Left renal pelvis (tissue), 4 donors: ENCODE data around the gene PQBP1. TPM values are rescaled to one million over a fixed set of nuclear protein-coding genes. Genes with fewer than 3 reads are reported as not detected.

Source experiments
- polyA plus RNA-seq, 4 donors: library from polyadenylated mRNA; unstranded; fragments of 120-200 nt; gene quantifications; one replicate each; pipeline ENCODE4 v1.2.1, GENCODE V29; 2013; ENCODE audit not compliant: insufficient read length in 4 of 4

Gene PQBP1
- polyA plus RNA-seq, 4 donors, result 60.6 to 86.0 (median 71.9) TPM

Other genes starting within 250 kb of the PQBP1 start
- gene WAS, start 214.1 kb upstream of the PQBP1 start, polyA plus RNA-seq, result 1 to 10 TPM; 2.8 to 4.0 (median 3.4) TPM
- gene SUV39H1, start 201.2 kb upstream of the PQBP1 start, polyA plus RNA-seq, result 1 to 10 TPM; 4.7 to 7.8 (median 5.9) TPM
- gene GLOD5, start 136.2 kb upstream of the PQBP1 start, polyA plus RNA-seq, result 1 to 10 TPM in 3 of 4 donors, not detected in 1; 1.6 to 1.7 (median 1.6) TPM
- gene GATA1, start 111.3 kb upstream of the PQBP1 start, polyA plus RNA-seq, result 1 to 10 TPM in 1 of 4 donors, under 1 TPM in 3; 0.26 to 2.4 (median 0.55) TPM
- gene HDAC6, start 95.9 kb upstream of the PQBP1 start, polyA plus RNA-seq, result 100 to 1,000 TPM; 123 to 209 (median 159) TPM
- under 1 TPM in 2 of 4 donors, not detected in 2; 0.18 to 0.43 TPM for gene ERAS, start 71.4 kb upstream of the PQBP1 start, polyA plus RNA-seq
- gene PCSK1N, start 62.3 kb upstream of the PQBP1 start, polyA plus RNA-seq, result 10 to 100 TPM in 1 of 4 donors, 1 to 10 TPM in 3; 4.4 to 16.8 (median 5.4) TPM
- gene TIMM17B, start 162 bp upstream of the PQBP1 start, polyA plus RNA-seq, result 10 to 100 TPM; 24.8 to 57.6 (median 34.0) TPM
- 10 to 100 TPM; 22.3 to 33.7 (median 30.2) TPM for gene SLC35A2, start 13.7 kb downstream of the PQBP1 start, polyA plus RNA-seq
- gene PIM2, start 21.1 kb downstream of the PQBP1 start, polyA plus RNA-seq, result 1 to 10 TPM; 5.8 to 9.2 (median 6.7) TPM
- gene OTUD5, start 59.7 kb downstream of the PQBP1 start, polyA plus RNA-seq, result 10 to 100 TPM; 59.8 to 67.2 (median 63.9) TPM
- 1 to 10 TPM; 2.7 to 6.6 (median 3.5) TPM for gene KCND1, start 73.9 kb downstream of the PQBP1 start, polyA plus RNA-seq
- 10 to 100 TPM; 40.3 to 72.8 (median 55.5) TPM for gene GRIPAP1, start 104.3 kb downstream of the PQBP1 start, polyA plus RNA-seq
- gene TFE3, start 145.4 kb downstream of the PQBP1 start, polyA plus RNA-seq, result 10 to 100 TPM; 26.8 to 38.4 (median 34.1) TPM
- gene CCDC120, start 161.1 kb downstream of the PQBP1 start, polyA plus RNA-seq, result 10 to 100 TPM in 3 of 4 donors, 1 to 10 TPM in 1; 9.5 to 16.5 (median 11.1) TPM
- gene PRAF2, start 176.1 kb downstream of the PQBP1 start, polyA plus RNA-seq, result 10 to 100 TPM; 37.7 to 54.3 (median 42.0) TPM
- gene WDR45, start 182.0 kb downstream of the PQBP1 start, polyA plus RNA-seq, result 10 to 100 TPM; 48.4 to 61.6 (median 55.6) TPM
- gene GPKOW, start 225.8 kb downstream of the PQBP1 start, polyA plus RNA-seq, result 10 to 100 TPM; 20.5 to 25.1 (median 23.1) TPM